Muscle of leg (tissue), 16 donors: ENCODE data around the gene AMPH. TPM values are rescaled to one million over a fixed set of nuclear protein-coding genes. Genes with fewer than 3 reads are reported as not detected.
A peak's percentile ranks its signal among the peaks of the same experiment; 100 is the strongest.

Source experiments
- DNase-seq: peaks from one replicate; pipeline ENCODE4 v3.0.0; 2013
- H3K27ac ChIP-seq: one replicate; pipeline ENCODE4 v1.5.1; 2013; ENCODE audit warnings: mild to moderate bottlenecking, low read length, control low read depth
- H3K27me3 ChIP-seq: one replicate; pipeline ENCODE4 v1.6.1; 2013; ENCODE audit warnings: low read length; ENCODE audit not compliant: control insufficient read depth, insufficient read depth
- H3K36me3 ChIP-seq: one replicate; pipeline ENCODE4 v1.6.1; 2013; ENCODE audit warnings: low read length; ENCODE audit not compliant: control insufficient read depth, insufficient read depth
- H3K4me1 ChIP-seq: one replicate; pipeline ENCODE4 v1.6.1; 2013; ENCODE audit warnings: low read length; ENCODE audit not compliant: control insufficient read depth, insufficient read depth
- H3K4me3 ChIP-seq: one replicate; pipeline ENCODE4 v1.5.1; 2013; ENCODE audit warnings: low read length, control low read depth
- H3K9me3 ChIP-seq: replicated peaks from 2 replicates; pipeline ENCODE4 v1.6.1; 2013; ENCODE audit warnings: low read depth, low read length; ENCODE audit not compliant: control insufficient read depth
- WGBS: methylation state at CpG from one replicate; pipeline ENCODE4 v1.1.5; 2013; ENCODE audit warnings: missing lambda C conversion rate; ENCODE audit not compliant: insufficient coverage; 5-methylcytosine and 5-hydroxymethylcytosine counted together
- long read RNA-seq, 11 donors: transcript quantifications; one replicate each; lab custom pipeline, GENCODE V29; 2026
- polyA plus RNA-seq, 8 donors: library from polyadenylated mRNA; unstranded; fragments of 120-200 nt; gene quantifications; one replicate each; pipeline versions ENCODE4 v1.2.1 to v1.2.3, GENCODE V29; 2013; ENCODE audit warnings: inconsistent platforms in 1 of 8, low replicate concordance in 1 of 8; ENCODE audit not compliant: insufficient read length in 8 of 8, insufficient read depth in 1 of 8
- total RNA-seq: library from RNA; stranded (reverse); fragments of 120-200 nt; gene quantifications from one replicate; pipeline ENCODE4 v1.2.4, GENCODE V29; 2013

Gene AMPH
- total RNA-seq (7.7 TPM), polyA plus RNA-seq (10 to 100 TPM in 3 of 8 donors, 1 to 10 TPM in 5; 4.6 to 14.1 (median 8.2) TPM)
- long read RNA-seq, donor 1 = 0 reads
- long read RNA-seq, donor 2 = 0 reads
- long read RNA-seq, donor 3 = 0 reads
- long read RNA-seq, donor 4, partial matches to known transcripts = 0 of 1 reads
- long read RNA-seq, donor 4, other reads (novel, unspliced or antisense) = 0 of 1 reads
- long read RNA-seq, donor 5, partial matches to known transcripts = 0 of 2 reads
- long read RNA-seq, donor 5, other reads (novel, unspliced or antisense) = 0 of 2 reads
- long read RNA-seq, donor 6, partial matches to known transcripts = 0 of 1 reads
- long read RNA-seq, donor 6, other reads (novel, unspliced or antisense) = 0 of 1 reads
- long read RNA-seq, donor 7, partial matches to known transcripts = 6 of 6 reads
- long read RNA-seq, donor 7, other reads (novel, unspliced or antisense) = 0 of 6 reads
- long read RNA-seq, donor 8 = 0 reads
- long read RNA-seq, donor 9, partial matches to known transcripts = 0 of 1 reads
- long read RNA-seq, donor 9, other reads (novel, unspliced or antisense) = 0 of 1 reads
- long read RNA-seq, donor 10, partial matches to known transcripts = 0 of 2 reads
- long read RNA-seq, donor 10, other reads (novel, unspliced or antisense) = 0 of 2 reads
- long read RNA-seq, donor 11, partial matches to known transcripts = 0 of 2 reads
- long read RNA-seq, donor 11, other reads (novel, unspliced or antisense) = 0 of 2 reads

DNA sequence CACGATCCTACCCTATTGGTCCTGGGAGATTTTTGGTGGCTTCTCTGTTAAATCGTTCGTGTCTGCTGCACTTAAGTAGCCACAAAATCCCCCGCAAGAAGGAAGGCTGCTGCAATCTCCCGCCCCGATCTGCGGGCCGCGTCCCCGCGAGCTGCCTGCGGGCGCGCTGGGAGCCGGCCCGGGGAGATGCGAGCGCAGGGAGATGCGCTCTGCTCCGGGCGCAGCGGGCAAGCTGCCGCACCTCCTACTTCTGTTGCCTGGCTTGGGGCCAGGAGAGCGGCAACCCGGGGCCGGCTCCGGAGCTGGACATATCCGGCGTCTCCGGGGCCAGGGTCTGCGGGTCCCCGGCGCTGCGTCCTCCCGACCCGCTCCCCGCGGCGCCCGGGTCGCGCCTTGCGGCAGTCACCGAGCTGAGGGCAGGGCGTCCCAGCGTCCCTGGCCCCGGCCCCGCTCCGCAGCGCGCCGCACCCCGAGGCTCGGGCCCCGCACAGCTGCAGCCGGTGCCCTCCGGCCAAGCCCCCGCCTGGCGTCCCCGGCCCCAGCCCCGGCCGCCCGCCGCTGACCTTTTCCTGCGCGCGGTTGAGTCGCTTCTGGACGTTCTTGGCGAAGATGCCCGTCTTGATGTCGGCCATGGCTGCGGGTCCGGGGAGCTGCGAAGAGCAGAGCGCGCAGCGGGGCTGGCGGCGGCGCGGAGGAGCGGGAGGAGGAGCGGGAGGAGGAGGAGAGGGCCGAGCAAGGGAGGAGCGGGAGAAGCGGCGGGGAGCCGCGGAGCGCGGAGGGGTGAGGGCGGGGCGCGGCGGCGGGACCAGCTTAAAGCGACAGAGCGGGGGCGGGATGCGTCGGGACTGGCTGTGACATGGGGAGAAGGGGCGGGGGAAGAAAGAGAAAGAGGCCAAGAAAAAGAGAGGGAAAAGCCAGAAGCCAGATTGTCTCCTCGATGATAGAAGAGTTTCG, at the start of gene AMPH:
Gene AMPH, minus strand, starts transcription at position 654 of the 954 bp plus-strand sequence. Its CDS starts 22 bp downstream, at position 632.
- Histone ChIP-seq H3K4me1 (peaks cover 8% of the 10 kb centered on the region), H3K36me3 (no peaks in the 10 kb centered on the region), H3K9me3 (no peaks in the 10 kb centered on the region), H3K27me3 (peaks cover 16% of the 10 kb centered on the region), H3K4me3 (peak within 1 kb of the TSS; percentile 53), H3K27ac (no peak within 1 kb of the TSS)
- peak; percentile 91 for DNase-seq
- under 1% methylated on average over 103 of the region's 105 CpGs for WGBS

DNA sequence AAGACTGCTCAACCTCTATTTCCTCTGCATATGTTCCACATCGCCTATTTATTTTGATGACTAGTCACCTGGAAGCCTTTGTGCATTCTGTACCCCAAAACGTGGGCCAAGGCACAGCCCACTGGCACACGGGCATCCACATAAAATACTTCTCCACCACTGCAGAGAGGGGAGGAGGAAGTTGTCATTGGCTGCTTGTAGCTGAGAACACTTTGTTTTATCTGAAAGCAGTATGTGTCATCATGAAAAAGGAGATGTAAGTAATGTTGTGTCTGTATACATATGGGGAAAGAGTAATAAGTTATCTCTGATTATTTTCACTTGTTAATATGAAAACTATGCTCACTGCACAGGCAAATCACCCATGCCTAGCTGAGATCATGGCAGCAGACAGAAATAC, 48.2 kb upstream of the AMPH start:
- no peak overlapping the region for H3K4me3 ChIP-seq
- H3K9me3 ChIP-seq = no peaks in the 10 kb centered on the region
- H3K36me3 ChIP-seq = no peaks in the 10 kb centered on the region
- no peaks in the 10 kb centered on the region for H3K27me3 ChIP-seq
- H3K27ac ChIP-seq = no peak overlapping the region
- WGBS = 100% methylated on average over 1 of the region's 3 CpGs
- peaks cover 3% of the 10 kb centered on the region for H3K4me1 ChIP-seq
- DNase-seq = no peak

GRCh38 chr7:38678698-38679054, 47.5 kb upstream of the AMPH start:
- no peaks in the 10 kb centered on the region for H3K27me3 ChIP-seq
- H3K36me3 ChIP-seq = no peaks in the 10 kb centered on the region
- H3K27ac ChIP-seq = no peak overlapping the region
- no peak for DNase-seq
- no CpG with 5 or more reads among the region's 1 CpG for WGBS
- no peaks in the 10 kb centered on the region for H3K9me3 ChIP-seq
- H3K4me1 ChIP-seq = peaks cover 5% of the 10 kb centered on the region
- no peak overlapping the region for H3K4me3 ChIP-seq

GRCh38 chr7:38677981-38678697, 47.0 kb upstream of the AMPH start:
- Histone ChIP-seq H3K9me3 (no peaks in the 10 kb centered on the region), H3K27me3 (no peaks in the 10 kb centered on the region), H3K27ac (no peak overlapping the region), H3K4me1 (peaks cover 5% of the 10 kb centered on the region), H3K4me3 (no peak overlapping the region), H3K36me3 (no peaks in the 10 kb centered on the region)
- DNase-seq = no peak
- WGBS = 79% methylated on average over 3 of the region's 5 CpGs

GRCh38 chr7:38675494-38676106, 44.4 kb upstream of the AMPH start:
- DNase-seq = peak; percentile 82
- H3K4me1 ChIP-seq = peaks cover 5% of the 10 kb centered on the region
- no peaks in the 10 kb centered on the region for H3K27me3 ChIP-seq
- H3K9me3 ChIP-seq = no peaks in the 10 kb centered on the region
- WGBS = 26% methylated on average over 6 of the region's 8 CpGs
- no peak overlapping the region for H3K4me3 ChIP-seq
- no peaks in the 10 kb centered on the region for H3K36me3 ChIP-seq
- no peak overlapping the region for H3K27ac ChIP-seq

DNA sequence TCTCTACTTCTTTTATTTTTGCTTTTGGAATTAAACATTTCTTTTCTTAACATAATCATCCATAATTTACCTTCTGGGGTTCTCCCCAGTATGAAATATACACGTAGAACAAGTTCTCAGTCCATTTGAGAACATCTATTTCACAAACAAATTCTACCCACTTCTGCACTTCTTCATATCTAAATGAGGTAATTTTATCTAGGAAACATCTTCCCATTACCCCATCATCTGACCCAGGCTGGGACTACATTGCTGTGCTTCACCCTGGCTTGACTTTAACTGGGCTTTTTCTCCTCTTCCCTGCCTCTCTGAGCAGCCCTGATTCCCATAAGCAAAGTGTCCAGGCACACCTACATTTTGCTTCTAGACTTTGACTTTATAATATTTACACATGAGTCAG, 43.3 kb upstream of the AMPH start:
- H3K27ac ChIP-seq = no peak overlapping the region
- H3K36me3 ChIP-seq = no peaks in the 10 kb centered on the region
- WGBS = no CpG with 5 or more reads among the region's 1 CpG
- H3K9me3 ChIP-seq = no peaks in the 10 kb centered on the region
- H3K4me3 ChIP-seq = no peak overlapping the region
- DNase-seq = no peak
- H3K27me3 ChIP-seq = no peaks in the 10 kb centered on the region
- H3K4me1 ChIP-seq = peaks cover 5% of the 10 kb centered on the region

DNA sequence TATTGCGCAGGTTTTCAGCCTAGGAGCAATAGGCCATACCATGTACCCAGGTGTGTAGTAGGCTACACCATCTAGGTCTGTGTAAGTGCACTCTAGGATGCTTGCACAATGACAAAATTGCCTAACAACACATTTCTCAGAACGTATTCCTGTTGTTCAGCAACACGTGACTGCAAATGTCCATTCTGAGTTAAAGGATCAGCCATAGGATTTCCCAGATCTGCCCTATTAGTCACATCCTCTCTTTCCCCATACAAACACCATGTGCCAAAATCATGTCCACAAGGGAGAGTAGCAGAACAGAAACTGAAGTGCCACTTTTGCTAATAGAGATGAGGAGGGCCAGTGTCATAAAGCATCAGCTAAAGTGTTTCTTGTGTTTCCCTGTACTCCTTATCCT, 42.6 kb upstream of the AMPH start:
- Histone ChIP-seq H3K36me3 (no peaks in the 10 kb centered on the region), H3K27ac (no peak overlapping the region), H3K4me3 (no peak overlapping the region), H3K9me3 (no peaks in the 10 kb centered on the region), H3K4me1 (peaks cover 5% of the 10 kb centered on the region), H3K27me3 (no peaks in the 10 kb centered on the region)
- DNase-seq = peak; percentile 29
- WGBS = 47% methylated on average over 2 of the region's 3 CpGs

- 85% methylated on average over 7 of the region's 12 CpGs for WGBS
Observed at GRCh38 chr7:38671911-38672905, 41.0 kb upstream of the AMPH start.

More at GRCh38 chr7:38671911-38672905, 41.0 kb upstream of the AMPH start:
- H3K9me3 ChIP-seq = no peaks in the 10 kb centered on the region
- no peaks in the 10 kb centered on the region for H3K36me3 ChIP-seq
- H3K4me3 ChIP-seq = no peak overlapping the region
- no peaks in the 10 kb centered on the region for H3K27me3 ChIP-seq
- H3K4me1 ChIP-seq = peaks cover 5% of the 10 kb centered on the region
- DNase-seq = no peak
- no peak overlapping the region for H3K27ac ChIP-seq
